Sigmoid colon (tissue), 7 donors: ENCODE data around the gene NATD1. TPM values are rescaled to one million over a fixed set of nuclear protein-coding genes. Genes with fewer than 3 reads are reported as not detected.
"Not testable (repeated sequence)": the region's sequence is repeated elsewhere in the genome, so short reads cannot be mapped to it uniquely, and the experiment has no call there.

ENCODE experiments used
- DNase-seq: peaks from one replicate; pipeline ENCODE4 v3.0.0-alpha.2; 2019
- H3K27ac ChIP-seq, 4 donors: fragments of 200-600 bp; sonication (generic); one replicate each; pipeline ENCODE4 v1.5.1; 2016 to 2019; ENCODE audit warnings: mild to moderate bottlenecking in 1 of 4
- H3K27me3 ChIP-seq, 3 donors: fragments of 200-600 bp; sonication (generic); one replicate each; pipeline ENCODE4 v1.5.1; 2019; ENCODE audit warnings: mild to moderate bottlenecking in 1 of 3
- H3K36me3 ChIP-seq, 4 donors: fragments of 200-600 bp; sonication (generic); one replicate each; pipeline ENCODE4 v1.5.1; 2016 to 2019
- H3K4me1 ChIP-seq, 4 donors: fragments of 200-600 bp; sonication (generic); one replicate each; pipeline ENCODE4 v1.5.1; 2017 to 2019
- H3K4me3 ChIP-seq, 4 donors: fragments of 200-600 bp; sonication (generic); one replicate each; pipeline ENCODE4 v1.5.1; 2017 to 2019; ENCODE audit warnings: mild to moderate bottlenecking in 2 of 4, moderate library complexity in 1 of 4
- H3K9me3 ChIP-seq, 4 donors: fragments of 200-600 bp in 3 of 4; sonication (generic) in 3 of 4; one replicate each; pipeline versions ENCODE4 v1.5.1 to v1.6.1; 2013 to 2019
- CTCF ChIP-seq, 4 experiments: fragments of 450-650 bp in 3 of 4; fragments of 200-600 bp in 1 of 4; IDR thresholded peaks; one replicate each; pipeline ENCODE4 v1.5.1; 2016 to 2019; ENCODE audit warnings: antibody characterized with exemption in 4 of 4, mild to moderate bottlenecking in 3 of 4, moderate library complexity in 2 of 4
- EP300 ChIP-seq, 4 donors: sonication (generic); formaldehyde crosslinking; IDR thresholded peaks; one replicate each; pipeline ENCODE4 v1.6.1; 2017; ENCODE audit warnings: antibody characterized with exemption in 4 of 4
- POLR2A ChIP-seq, 2 donors: fragments of 450-650 bp; IDR thresholded peaks; one replicate each; pipeline ENCODE4 v1.6.1; 2016; ENCODE audit warnings: antibody characterized with exemption in 2 of 2, mild to moderate bottlenecking in 2 of 2, moderate library complexity in 2 of 2
- POLR2AphosphoS5 ChIP-seq, 4 donors: sonication (generic); formaldehyde crosslinking; IDR thresholded peaks; one replicate each; pipeline ENCODE4 v1.6.1; 2017; ENCODE audit warnings: antibody characterized with exemption in 4 of 4
- WGBS, 2 donors: extraction: QIAGEN DNeasy Blood & Tissue Kit; methylation state at CpG; one replicate each; pipeline ENCODE4 v1.1.7; 2013; 5-methylcytosine and 5-hydroxymethylcytosine counted together
- intact Hi-C: fragments of 100-400 bp; cut with DNase I; formaldehyde crosslinking; loops from one replicate; pipeline ENCODE4 v1.15.1; 2023
- polyA plus RNA-seq, 3 donors: library from polyadenylated mRNA; stranded (reverse); fragments of 200-250 nt; gene quantifications; one replicate each; pipeline ENCODE4 v1.2.3, GENCODE V29; 2013
- small RNA-seq, 3 donors: library from RNA; depleted of rRNA; stranded (forward); fragments of <200 nt; gene quantifications; one replicate each; pipeline ENCODE3, GENCODE V24; 2016
- total RNA-seq, 4 donors: library from RNA; depleted of rRNA; stranded (reverse); fragments of >200 nt; gene quantifications; one replicate each; pipeline ENCODE4 v1.1.0, GENCODE V29; 2016
- donor health status: healthy with polysubstance abuse.
- donor health status: Bipolar disorder and iron deficiency.
- donor health status: healthy.

Gene NATD1
- total and polyA plus RNA-seq, 7 donors, result 2.5 to 13.8 (median 6.8) TPM

- no peak for TF ChIP-seq CTCF (IDR thresholded peaks at IDR 0.05)
- Histone ChIP-seq H3K9me3 (no peaks in the 10 kb centered on the region), H3K4me3 (no peak overlapping the region), H3K36me3 (peaks cover 5 to 22% (median 14%) of the 10 kb centered on the region in 4 donors), H3K27ac (no peak overlapping the region), H3K27me3 (no peaks in the 10 kb centered on the region), H3K4me1 (peaks cover 0 to 18% (median 9%) of the 10 kb centered on the region in 4 donors)
- intact Hi-C loops, result no loop called here
- WGBS, 2 donors, result 39 to 73% methylated on average over 5 of the region's 5 CpGs
- DNase-seq, result no peak
Observed at GRCh38 chr17:21193031-21193430, 60.2 kb downstream of the NATD1 start.

GRCh38 chr17:21192414-21192813 lies 60.8 kb downstream of the NATD1 start:
- H3K27me3 ChIP-seq, DNase-seq, H3K4me3 ChIP-seq, H3K27ac ChIP-seq, H3K9me3 ChIP-seq, intact Hi-C loops: not testable (repeated sequence)
- Histone ChIP-seq H3K36me3 (peaks cover under 1 to 16% (median 7%) of the 10 kb centered on the region in 4 donors), H3K4me1 (peaks cover 0 to 18% (median 9%) of the 10 kb centered on the region in 4 donors)
- WGBS, 2 donors, result 94 to 96% methylated on average over 7 of the region's 7 CpGs

GRCh38 chr17:21191698-21192097 lies 61.5 kb downstream of the NATD1 start:
- intact Hi-C loops, result no loop called here
- no peak overlapping the region for H3K4me3 ChIP-seq
- peaks cover 0 to 18% (median 9%) of the 10 kb centered on the region in 4 donors for H3K4me1 ChIP-seq
- 71 to 86% methylated on average over 2 of the region's 2 CpGs for WGBS, 2 donors
- peak overlapping the region in 3 of 4 donors; percentile 6 to 22 (median 9) for H3K27ac ChIP-seq
- DNase-seq, result no peak
- H3K27me3 ChIP-seq, result no peaks in the 10 kb centered on the region
- no peak for TF ChIP-seq POLR2AphosphoS5 (IDR thresholded peaks at IDR 0.05)
- TF ChIP-seq POLR2A (IDR thresholded peaks at IDR 0.05), result no peak
- TF ChIP-seq CTCF (IDR thresholded peaks at IDR 0.05), result no peak
- no peak for TF ChIP-seq EP300 (IDR thresholded peaks at IDR 0.05)
- peaks cover 0 to 9% (median 3%) of the 10 kb centered on the region in 4 donors for H3K36me3 ChIP-seq
- H3K9me3 ChIP-seq, result no peaks in the 10 kb centered on the region

GRCh38 chr17:21190078-21190477 lies 63.1 kb downstream of the NATD1 start:
- Histone ChIP-seq H3K27me3 (no peaks in the 10 kb centered on the region), H3K36me3 (peaks cover 0 to 18% (median 4%) of the 10 kb centered on the region in 4 donors), H3K4me3 (no peak overlapping the region), H3K9me3 (no peaks in the 10 kb centered on the region), H3K27ac (no peak overlapping the region), H3K4me1 (peaks cover 0 to 18% (median 9%) of the 10 kb centered on the region in 4 donors)
- intact Hi-C loops, result no loop called here
- TF ChIP-seq POLR2A (IDR thresholded peaks at IDR 0.05) (no peak), POLR2AphosphoS5 (IDR thresholded peaks at IDR 0.05) (no peak), CTCF (IDR thresholded peaks at IDR 0.05) (no peak), EP300 (IDR thresholded peaks at IDR 0.05) (no peak)
- 93 to 94% methylated on average over 6 of the region's 6 CpGs for WGBS, 2 donors
- no peak for DNase-seq

- Histone ChIP-seq H3K27me3 (no peaks in the 10 kb centered on the region), H3K9me3 (no peaks in the 10 kb centered on the region), H3K4me3 (no peak overlapping the region), H3K36me3 (peaks cover 4 to 25% (median 6%) of the 10 kb centered on the region in 4 donors), H3K27ac (no peak overlapping the region), H3K4me1 (peaks cover 0 to 13% (median 9%) of the 10 kb centered on the region in 4 donors)
- no peak for DNase-seq
- intact Hi-C loops, result no loop called here
- TF ChIP-seq EP300 (IDR thresholded peaks at IDR 0.05) (no peak), CTCF (IDR thresholded peaks at IDR 0.05) (no peak), POLR2A (IDR thresholded peaks at IDR 0.05) (no peak)
- 98 to 99% methylated on average over 4 of the region's 4 CpGs for WGBS, 2 donors
Observed at GRCh38 chr17:21189361-21189760, 63.8 kb downstream of the NATD1 start.

Small RNAs within 50 kb of the gene (small RNA-seq; reads per million reads assigned to genes)
- gene RN7SL426P, result 0 reads per million in 3 donors

Other genes with a start within 250 kb of the NATD1 start
- 10 to 100 TPM; 68.8 to 84.2 (median 83.4) TPM for gene USP22, start 210.4 kb downstream of the NATD1 start, total RNA-seq
- gene USP22, start 210.4 kb downstream of the NATD1 start, polyA plus RNA-seq, result 10 to 100 TPM; 25.2 to 71.2 (median 30.1) TPM
- gene DHRS7B, start 126.4 kb downstream of the NATD1 start, total RNA-seq, result 10 to 100 TPM; 19.7 to 31.9 (median 27.0) TPM
- 10 to 100 TPM in 2 of 3 donors, 1 to 10 TPM in 1; 8.3 to 30.7 (median 14.4) TPM for gene DHRS7B, start 126.4 kb downstream of the NATD1 start, polyA plus RNA-seq
- 10 to 100 TPM; 14.5 to 32.8 (median 22.4) TPM for gene TMEM11, start 39.2 kb downstream of the NATD1 start, total RNA-seq
- 10 to 100 TPM; 27.7 to 51.6 (median 40.2) TPM for gene TMEM11, start 39.2 kb downstream of the NATD1 start, polyA plus RNA-seq
- 10 to 100 TPM in 3 of 4 donors, 1 to 10 TPM in 1; 9.5 to 23.3 (median 13.3) TPM for gene MAP2K3, start 31.3 kb upstream of the NATD1 start, total RNA-seq
- gene MAP2K3, start 31.3 kb upstream of the NATD1 start, polyA plus RNA-seq, result 10 to 100 TPM; 43.8 to 59.1 (median 54.8) TPM
- 1 to 10 TPM in 3 of 4 donors, under 1 TPM in 1; 0.54 to 2.2 (median 1.4) TPM for gene KCNJ12, start 122.9 kb upstream of the NATD1 start, total RNA-seq
- gene KCNJ12, start 122.9 kb upstream of the NATD1 start, polyA plus RNA-seq, result under 1 TPM; 0.23 to 0.60 (median 0.60) TPM